ENCODE data around the gene SERF1B. TPM values are rescaled to one million over a fixed set of nuclear protein-coding genes. Genes with fewer than 3 reads are reported as not detected.

SERF1B gene
- total RNA-seq, 1 donor from 2014 or later = 24.4 TPM

Other genes with a start within 250 kb of the SERF1B start
- gene SMN2, start 24.4 kb downstream of the SERF1B start, total RNA-seq = 107 and 113 TPM in 2 replicates

All from activated T-helper 1 cell treated with anti-CD3 and anti-CD28 coated beads, Interleukin-12 subunit alpha, Interleukin-12 subunit beta, Interleukin-2, Interleukin-4 antibody, amounts not matched to agents 30 ng/mL and 10 ng/mL and 1 ng/mL, durations not matched to agents 14 hours and 24 hours and 36 hours (primary cell).